ENCODE data around the gene PMM2.

DNA sequence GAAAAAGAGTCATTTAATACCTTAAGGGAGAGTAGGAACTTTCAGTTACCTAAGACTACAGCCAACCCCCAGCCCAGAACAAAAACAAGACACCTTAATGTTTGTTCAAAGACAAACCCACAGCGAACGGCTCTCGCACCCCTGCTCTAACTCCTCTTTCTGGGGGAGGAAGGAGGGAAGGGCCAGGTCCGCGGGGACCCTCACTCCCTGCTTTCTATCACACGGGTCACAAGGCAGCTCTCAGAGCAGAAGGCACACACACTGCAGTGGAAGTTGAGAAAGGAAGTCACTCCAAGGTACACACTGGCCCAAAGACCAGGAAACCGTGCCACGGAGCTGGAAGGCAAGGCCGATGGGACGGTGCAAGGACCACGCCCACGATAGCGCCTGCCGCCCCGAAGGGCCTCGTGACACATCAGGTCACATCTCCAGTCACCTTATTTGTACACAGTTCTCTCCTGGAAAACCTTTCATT lies 94.5 kb downstream of the PMM2 start:
- no peak for TF ChIP-seq POLR2A (IDR thresholded peaks at IDR 0.05)
- TF ChIP-seq, protein P1, sequence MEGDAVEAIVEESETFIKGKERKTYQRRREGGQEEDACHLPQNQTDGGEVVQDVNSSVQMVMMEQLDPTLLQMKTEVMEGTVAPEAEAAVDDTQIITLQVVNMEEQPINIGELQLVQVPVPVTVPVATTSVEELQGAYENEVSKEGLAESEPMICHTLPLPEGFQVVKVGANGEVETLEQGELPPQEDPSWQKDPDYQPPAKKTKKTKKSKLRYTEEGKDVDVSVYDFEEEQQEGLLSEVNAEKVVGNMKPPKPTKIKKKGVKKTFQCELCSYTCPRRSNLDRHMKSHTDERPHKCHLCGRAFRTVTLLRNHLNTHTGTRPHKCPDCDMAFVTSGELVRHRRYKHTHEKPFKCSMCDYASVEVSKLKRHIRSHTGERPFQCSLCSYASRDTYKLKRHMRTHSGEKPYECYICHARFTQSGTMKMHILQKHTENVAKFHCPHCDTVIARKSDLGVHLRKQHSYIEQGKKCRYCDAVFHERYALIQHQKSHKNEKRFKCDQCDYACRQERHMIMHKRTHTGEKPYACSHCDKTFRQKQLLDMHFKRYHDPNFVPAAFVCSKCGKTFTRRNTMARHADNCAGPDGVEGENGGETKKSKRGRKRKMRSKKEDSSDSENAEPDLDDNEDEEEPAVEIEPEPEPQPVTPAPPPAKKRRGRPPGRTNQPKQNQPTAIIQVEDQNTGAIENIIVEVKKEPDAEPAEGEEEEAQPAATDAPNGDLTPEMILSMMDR (IDR thresholded peaks at IDR 0.05) = no peak

Data from transverse colon (tissue), 3 donors.